Measurements from ENCODE around the gene CELF2.

Gene CELF2

DNA sequence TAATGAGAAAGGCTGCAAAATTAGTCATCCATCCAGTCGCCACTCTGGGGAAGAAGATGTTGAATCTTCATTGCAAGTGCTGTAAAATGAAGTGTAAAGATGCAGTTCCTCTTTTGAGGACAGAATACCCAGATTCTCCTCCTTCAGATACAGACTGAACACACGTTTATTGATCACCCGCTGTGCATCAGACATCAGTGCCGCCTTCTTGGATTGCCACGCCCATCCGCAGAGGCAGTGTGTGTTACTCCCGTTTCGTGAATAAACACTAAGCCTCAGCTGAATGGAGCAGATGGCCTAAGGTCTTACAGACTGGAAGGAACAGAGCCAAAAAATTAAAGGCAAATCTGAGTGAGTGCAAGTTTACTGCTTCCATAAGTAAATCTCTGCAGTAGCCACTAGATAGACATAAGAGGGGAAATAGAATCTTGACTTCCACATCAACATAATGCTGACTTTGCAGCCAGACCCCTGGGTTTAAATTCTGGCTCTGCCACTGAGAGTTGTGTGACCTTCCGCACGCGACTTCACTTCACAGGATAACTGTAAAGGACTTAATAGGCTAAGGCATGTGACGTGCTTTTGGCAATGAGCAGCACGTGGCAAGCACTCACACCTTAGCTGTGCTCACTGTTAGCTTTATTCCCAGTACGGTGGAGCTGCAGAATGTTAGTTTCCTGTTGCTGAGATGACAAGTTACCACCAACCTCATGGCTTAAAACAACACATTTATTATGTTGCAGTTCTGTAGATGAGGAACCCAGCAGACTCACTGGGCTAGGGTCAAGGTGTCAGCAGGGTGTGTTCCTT, 285.9 kb downstream of the CELF2 start:
- in situ Hi-C loops (cut with MboI; ENCODE audit: low pct_unique_long_range_greater_than_20kb, low sequenced_read_pairs, unreplicated experiment), result no loop called here
- TF ChIP-seq, protein P1, sequence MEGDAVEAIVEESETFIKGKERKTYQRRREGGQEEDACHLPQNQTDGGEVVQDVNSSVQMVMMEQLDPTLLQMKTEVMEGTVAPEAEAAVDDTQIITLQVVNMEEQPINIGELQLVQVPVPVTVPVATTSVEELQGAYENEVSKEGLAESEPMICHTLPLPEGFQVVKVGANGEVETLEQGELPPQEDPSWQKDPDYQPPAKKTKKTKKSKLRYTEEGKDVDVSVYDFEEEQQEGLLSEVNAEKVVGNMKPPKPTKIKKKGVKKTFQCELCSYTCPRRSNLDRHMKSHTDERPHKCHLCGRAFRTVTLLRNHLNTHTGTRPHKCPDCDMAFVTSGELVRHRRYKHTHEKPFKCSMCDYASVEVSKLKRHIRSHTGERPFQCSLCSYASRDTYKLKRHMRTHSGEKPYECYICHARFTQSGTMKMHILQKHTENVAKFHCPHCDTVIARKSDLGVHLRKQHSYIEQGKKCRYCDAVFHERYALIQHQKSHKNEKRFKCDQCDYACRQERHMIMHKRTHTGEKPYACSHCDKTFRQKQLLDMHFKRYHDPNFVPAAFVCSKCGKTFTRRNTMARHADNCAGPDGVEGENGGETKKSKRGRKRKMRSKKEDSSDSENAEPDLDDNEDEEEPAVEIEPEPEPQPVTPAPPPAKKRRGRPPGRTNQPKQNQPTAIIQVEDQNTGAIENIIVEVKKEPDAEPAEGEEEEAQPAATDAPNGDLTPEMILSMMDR (IDR thresholded peaks at IDR 0.05; ENCODE audit: extremely low read depth, insufficient read depth, missing control alignments), result no peak
- no peak for DNase-seq (ENCODE audit: low spot score)

DNA sequence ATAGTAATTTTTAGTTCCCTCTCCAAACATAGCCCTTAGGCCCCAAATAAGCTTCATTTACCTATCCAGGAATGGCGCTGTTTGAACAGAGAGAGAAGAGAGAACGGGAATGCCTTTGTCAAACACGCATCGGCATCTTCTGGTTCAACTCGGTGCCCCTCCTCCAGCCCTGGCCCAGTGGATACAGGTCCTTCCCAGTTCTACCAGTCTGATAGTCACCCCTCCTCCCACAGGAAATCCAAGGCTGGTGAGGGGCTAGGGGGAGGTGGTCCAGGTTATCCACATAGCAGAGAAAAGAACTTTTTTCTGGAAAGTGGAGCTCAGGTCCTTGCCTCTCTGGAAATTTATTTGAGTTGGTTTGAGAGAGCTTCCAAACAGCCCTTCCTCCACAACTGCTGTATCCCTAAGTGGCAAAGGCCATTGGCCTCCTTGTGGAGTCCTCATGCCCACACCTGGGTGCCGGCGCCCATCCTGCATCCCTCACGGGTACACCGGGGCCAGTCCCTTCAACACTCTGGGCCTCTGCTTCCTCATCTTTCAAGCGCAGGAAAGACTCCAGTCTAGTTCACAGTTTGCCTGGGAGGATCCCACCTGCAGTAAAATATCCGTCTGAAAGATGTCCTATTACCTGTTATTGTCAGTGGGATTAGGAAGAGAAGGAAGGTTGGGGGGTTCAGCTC, 287.4 kb downstream of the CELF2 start:
- in situ Hi-C loops (cut with MboI; ENCODE audit: low pct_unique_long_range_greater_than_20kb, low sequenced_read_pairs, unreplicated experiment), result no loop called here
- DNase-seq (ENCODE audit: low spot score), result no peak

DNA sequence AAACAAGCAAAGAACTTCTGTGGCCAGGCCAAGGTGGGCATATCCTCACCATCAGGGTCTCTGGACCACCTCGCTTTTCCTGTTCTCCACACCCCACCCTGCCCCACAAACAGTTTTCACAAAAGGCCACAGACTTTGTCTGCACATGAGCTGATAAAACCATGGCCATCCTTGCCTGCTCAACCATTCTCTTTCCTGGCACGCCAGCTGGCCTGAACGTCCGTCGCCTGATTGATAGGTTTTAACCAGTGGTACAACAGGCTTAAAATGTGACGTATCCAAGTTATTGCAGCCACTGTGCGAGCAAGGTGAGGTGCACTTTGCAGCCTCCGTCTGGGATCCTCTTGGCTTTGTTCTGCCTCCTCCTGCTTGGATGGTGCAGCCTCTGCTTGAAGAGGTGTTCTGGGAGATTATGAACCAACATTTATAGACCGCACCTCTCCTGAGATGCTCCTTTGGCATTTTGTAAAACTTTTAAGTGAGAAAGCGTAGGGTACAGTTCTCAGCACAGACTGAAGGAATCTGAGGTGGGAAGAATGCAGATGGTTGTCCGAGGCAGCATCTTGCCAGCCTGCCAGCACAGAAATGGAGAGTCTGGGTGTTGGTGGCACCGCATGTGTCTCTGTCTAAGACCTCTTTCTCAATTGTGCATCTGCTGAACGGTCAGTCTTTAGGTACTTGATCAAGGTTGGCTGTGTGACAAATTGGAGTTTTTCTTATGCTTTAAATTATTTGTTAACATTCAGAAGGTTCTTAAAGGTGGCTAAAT, 288.3 kb downstream of the CELF2 start:
- in situ Hi-C loops (cut with MboI; ENCODE audit: low pct_unique_long_range_greater_than_20kb, low sequenced_read_pairs, unreplicated experiment), result no loop called here
- TF ChIP-seq, protein P1 (IDR thresholded peaks at IDR 0.05; ENCODE audit: extremely low read depth, insufficient read depth, missing control alignments), result no peak
- no peak for DNase-seq (ENCODE audit: low spot score)

More for the DNA sequence above, 287.4 kb downstream of the CELF2 start:
- TF ChIP-seq, protein P1 (IDR thresholded peaks at IDR 0.05; ENCODE audit: extremely low read depth, insufficient read depth, missing control alignments), result no peak

DNA sequence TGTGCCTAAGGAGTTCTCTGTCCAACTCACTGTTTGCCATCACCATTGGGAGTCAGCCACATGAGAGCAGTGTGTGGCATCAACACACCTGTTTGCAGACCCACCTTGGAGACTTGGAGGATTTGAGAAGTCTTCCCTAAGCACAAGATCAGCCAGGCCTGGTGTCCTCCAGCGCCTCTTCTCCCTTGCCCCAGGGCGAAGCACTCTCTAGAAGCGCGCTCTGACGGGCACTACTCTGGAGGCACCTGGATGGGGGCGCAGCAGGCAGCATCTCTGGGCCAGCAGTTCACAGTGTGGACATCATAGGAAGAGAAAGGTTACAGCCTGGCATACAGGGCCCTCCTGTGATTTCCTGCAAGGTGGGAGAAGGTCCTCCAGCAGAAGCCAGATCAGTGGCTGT, 289.3 kb downstream of the CELF2 start:
- in situ Hi-C loops (cut with MboI; ENCODE audit: low pct_unique_long_range_greater_than_20kb, low sequenced_read_pairs, unreplicated experiment), result no loop called here
- no peak for DNase-seq (ENCODE audit: low spot score)
- TF ChIP-seq, protein P1 (IDR thresholded peaks at IDR 0.05; ENCODE audit: extremely low read depth, insufficient read depth, missing control alignments), result no peak

DNA sequence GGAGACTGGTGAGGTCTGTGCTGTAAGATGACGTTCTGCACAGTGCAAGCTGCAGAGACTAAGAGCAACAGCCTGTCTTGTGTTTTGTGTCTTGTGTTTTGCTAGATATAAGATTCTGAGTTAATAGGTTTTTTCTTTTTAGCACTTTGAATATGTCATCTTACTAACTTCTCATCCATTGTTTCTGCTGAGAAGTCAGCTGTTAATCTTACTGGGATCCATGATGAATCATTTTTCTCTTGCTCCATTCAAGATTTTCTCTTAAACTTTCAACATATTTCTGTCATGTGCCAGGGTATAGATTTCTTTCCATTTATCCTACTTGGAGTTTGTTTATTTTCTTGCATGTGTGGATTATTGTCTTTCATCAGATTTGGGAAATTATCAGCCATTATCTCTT, 290.3 kb downstream of the CELF2 start:
- TF ChIP-seq, protein P1 (IDR thresholded peaks at IDR 0.05; ENCODE audit: extremely low read depth, insufficient read depth, missing control alignments), result no peak
- in situ Hi-C loops (cut with MboI; ENCODE audit: low pct_unique_long_range_greater_than_20kb, low sequenced_read_pairs, unreplicated experiment), result no loop called here

DNA sequence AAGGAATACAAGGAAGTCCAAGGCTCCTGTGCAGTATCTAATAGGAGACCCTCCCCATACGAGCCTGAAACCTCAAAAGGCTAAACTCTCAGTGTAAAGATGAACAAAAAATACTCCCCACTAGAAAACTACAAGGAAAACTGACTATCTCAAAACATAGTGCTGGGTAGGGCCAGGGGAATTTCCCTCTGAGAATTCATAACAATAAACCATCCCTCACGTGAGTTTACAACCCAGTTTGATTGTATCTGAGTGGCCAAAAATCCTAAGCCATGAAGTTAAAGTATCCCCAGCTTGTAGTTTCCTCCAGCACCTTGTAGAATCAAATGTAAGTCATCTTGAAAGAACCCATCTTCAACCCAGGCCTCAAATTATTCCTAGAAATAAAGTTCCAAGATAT, 293.4 kb downstream of the CELF2 start:
- no peak for DNase-seq (ENCODE audit: low spot score)
- TF ChIP-seq, protein P1 (IDR thresholded peaks at IDR 0.05; ENCODE audit: extremely low read depth, insufficient read depth, missing control alignments), result no peak
- in situ Hi-C loops (cut with MboI; ENCODE audit: low pct_unique_long_range_greater_than_20kb, low sequenced_read_pairs, unreplicated experiment), result no loop called here

More for the DNA sequence above, 290.3 kb downstream of the CELF2 start:
- DNase-seq (ENCODE audit: low spot score), result no peak

Data from GM13977 (cell line).